GM12864 (cell line): ENCODE results near the gene HSPA4.
"Not testable (repeated sequence)": the region's sequence is repeated elsewhere in the genome, so short reads cannot be mapped to it uniquely, and the experiment has no call there.

ENCODE experiments used
- DNase-seq: peaks from one replicate; pipeline ENCODE4 v3.0.0-alpha.2; 2011; ENCODE audit warnings: low read depth
- H3K4me3 ChIP-seq: 2 replicates; pipeline ENCODE4 v1.5.1; 2011; ENCODE audit warnings: mild to moderate bottlenecking, low read depth, low read length, control low read depth
- TF ChIP-seq, protein P1 (sequence below): IDR thresholded peaks from 2 replicates; pipeline ENCODE4 v1.5.1; 2011; ENCODE audit warnings: low read depth, mild to moderate bottlenecking, moderate library complexity, low read length, control low read depth, inconsistent platforms; ENCODE audit errors: missing control alignments

The HSPA4 gene

DNA sequence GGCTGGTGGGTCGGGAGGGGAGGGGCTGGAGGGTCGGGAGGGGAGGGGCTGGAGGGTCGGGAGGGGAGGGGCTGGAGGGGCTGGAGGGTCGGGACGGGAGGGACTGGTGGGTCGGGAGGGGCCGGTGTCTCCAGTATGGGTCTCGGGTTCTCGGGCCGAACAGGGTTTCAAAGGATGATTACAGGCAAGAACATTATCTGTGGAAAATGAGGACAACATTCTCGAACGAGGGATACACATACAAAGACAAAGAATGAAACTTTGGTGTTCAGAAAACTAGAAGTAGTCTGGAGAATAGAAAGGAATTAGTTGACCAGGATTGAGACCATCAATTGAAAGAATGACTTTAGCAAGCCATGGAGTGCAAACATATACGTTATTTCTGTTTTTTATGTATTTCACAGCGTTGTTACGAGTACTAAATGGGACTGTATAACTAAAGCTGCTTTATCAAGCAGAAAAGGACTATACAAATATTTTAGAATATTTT lies 25.1 kb upstream of the HSPA4 start:
- TF ChIP-seq, protein P1, sequence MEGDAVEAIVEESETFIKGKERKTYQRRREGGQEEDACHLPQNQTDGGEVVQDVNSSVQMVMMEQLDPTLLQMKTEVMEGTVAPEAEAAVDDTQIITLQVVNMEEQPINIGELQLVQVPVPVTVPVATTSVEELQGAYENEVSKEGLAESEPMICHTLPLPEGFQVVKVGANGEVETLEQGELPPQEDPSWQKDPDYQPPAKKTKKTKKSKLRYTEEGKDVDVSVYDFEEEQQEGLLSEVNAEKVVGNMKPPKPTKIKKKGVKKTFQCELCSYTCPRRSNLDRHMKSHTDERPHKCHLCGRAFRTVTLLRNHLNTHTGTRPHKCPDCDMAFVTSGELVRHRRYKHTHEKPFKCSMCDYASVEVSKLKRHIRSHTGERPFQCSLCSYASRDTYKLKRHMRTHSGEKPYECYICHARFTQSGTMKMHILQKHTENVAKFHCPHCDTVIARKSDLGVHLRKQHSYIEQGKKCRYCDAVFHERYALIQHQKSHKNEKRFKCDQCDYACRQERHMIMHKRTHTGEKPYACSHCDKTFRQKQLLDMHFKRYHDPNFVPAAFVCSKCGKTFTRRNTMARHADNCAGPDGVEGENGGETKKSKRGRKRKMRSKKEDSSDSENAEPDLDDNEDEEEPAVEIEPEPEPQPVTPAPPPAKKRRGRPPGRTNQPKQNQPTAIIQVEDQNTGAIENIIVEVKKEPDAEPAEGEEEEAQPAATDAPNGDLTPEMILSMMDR, result no peak
- H3K4me3 ChIP-seq, result peak overlapping the region; percentile 89
- DNase-seq, result no peak

DNA sequence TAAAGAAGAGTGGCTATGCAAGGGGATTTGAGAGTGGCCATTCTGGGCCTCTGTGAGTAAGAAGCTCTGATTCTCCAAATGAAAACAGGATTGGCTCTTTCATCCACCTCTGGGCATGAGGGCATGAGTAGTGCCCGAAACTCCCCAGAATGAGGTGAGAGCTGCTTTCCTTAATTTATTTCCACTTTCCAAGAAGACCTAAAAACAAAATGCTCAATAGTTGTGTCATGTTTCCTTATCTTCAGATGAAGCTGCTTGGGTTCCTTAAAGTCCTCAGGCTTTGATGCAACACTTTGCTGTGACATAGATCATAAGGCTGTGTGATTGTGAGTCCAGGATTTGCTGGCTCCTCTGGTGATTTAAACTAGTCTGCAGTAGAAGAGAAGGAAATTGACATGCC lies 22.4 kb upstream of the HSPA4 start:
- TF ChIP-seq, protein P1, result no peak
- DNase-seq, result no peak
- no peak overlapping the region for H3K4me3 ChIP-seq

DNA sequence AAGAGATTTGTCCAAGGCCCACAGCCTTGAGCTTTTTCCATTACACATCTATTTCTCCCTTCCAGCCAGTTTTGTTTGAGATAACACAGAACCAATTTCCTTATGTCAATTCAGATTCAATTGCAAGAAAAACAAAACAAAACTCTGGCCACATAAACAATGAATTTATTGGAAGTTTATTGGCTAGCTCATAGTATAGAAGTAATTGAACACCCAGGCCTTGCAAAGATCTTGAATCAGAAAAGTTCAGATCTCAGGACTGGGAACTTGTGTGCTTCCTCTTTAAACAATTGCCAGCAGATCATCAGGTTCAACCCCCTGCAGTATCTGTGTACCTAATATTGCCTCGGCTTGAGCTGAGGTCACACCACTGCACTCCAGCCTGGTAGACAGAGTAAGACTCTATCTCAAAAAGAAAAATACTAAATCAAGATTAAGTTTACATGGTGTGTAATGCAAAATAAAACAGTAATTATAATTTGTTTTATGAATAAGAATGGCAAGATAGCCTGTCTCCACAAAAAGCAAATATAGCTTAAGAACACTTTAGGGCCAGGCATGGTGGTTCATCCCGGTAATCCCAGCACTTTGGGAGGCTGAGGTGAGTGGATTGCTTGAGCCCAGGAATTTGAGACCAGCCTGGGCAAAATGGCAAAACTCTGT lies 21.3 kb upstream of the HSPA4 start:
- DNase-seq, result no peak
- TF ChIP-seq, protein P1, result no peak
- no peak overlapping the region for H3K4me3 ChIP-seq

DNA sequence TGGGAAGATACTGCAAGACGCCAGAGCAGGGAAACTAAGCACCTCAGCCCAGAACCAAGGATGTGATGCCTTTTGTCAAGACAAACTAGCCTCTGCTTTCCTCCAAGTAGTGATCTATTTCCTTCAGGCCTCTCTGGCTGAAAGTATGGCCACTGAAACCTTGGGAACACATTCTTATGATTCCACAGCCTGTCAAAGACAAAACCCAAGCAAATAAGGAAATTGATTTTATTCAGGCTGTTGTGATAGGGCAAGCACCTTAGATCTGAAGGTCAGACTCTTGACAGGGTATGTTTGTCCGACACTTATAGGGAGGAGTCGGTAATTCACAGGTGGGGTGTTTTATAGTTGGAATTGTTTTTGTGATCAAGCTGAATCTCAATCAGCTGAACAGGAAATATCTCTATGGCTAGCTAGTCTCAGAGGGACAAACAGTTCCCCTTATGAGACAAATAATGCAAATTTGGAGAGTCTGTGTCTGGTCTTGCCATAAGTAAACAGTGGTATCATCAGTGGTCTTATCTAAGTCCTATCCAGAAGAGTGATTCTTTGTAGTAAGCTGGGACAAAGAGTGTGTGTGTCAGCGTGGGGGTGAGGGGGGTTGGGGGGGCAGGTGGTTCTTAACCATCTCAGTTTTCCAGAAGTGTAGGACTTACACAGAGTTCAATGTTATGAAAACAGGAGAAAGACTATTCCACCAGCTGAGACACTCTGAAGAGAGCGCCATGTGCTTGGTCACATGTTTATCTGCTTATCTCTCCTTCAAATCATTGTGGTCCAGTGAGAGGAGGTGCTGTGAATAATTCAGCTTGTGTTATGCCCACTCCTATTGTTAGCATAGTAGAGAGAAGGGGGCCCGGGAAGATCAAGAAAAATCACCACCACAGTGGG lies 18.7 kb upstream of the HSPA4 start:
- H3K4me3 ChIP-seq, result no peak overlapping the region
- DNase-seq, result no peak

DNA sequence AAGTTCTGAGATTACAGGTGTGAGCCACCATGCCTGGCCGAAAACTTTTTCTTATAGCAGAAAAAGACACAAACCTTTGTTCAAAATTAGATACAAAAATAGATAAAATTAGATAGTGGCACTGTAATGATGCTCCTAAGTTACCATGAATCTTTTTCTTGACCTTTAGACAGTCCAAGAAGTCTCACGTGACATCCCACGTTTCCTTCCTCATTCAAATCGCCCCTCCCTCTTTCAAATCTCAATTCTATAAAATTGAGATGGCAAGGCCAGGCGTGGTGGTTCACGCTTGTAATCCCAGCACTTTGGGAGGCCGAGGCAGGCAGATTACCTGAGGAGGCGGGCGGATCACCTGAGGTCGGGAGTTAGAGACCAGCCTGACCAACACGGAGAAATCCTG lies 17.7 kb upstream of the HSPA4 start:
- TF ChIP-seq, protein P1, result no peak
- no peak overlapping the region for H3K4me3 ChIP-seq

More for the DNA sequence above, 18.7 kb upstream of the HSPA4 start:
- TF ChIP-seq, protein P1, result no peak

DNA sequence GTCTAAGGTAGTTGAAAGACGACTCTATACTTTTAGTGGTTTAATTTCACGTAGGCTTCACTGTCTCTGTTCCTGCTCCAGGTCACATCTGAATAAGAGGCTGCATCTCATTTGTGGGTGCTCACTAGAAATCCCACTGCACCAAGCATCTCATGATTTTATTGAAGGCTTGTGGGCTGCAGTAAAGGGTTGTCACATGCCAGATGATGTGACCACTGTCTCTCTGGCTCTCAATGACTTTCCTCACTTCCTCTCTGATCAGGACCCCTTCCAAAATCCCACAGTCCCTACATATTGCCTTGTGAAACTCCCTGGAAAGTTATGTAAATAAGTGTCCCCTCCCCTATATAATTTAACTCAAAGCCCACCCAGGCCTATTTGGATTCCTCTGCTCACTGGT lies 16.6 kb upstream of the HSPA4 start:
- TF ChIP-seq, protein P1, result no peak
- no peak overlapping the region for H3K4me3 ChIP-seq
- DNase-seq, result no peak

More for the DNA sequence above, 17.7 kb upstream of the HSPA4 start:
- no peak for DNase-seq

DNA sequence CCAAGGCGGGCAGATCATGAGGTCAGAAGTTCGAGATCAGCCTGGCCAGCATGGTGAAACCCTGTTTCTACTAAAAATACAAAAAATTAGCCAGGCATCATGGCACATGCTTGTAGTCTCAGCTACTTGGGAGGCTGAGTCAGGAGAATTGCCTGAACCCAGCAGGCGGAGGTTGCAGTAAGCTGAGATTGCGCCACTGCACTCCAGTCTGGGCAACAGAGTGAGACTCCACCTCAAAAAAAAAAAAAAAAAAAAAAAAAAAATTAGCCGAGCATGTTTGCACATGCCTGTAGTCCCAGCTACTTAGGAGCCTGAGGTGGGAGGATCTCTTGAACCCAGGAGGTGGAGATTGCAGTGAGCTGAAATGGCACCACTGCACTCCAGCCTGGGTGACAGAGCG lies 15.1 kb upstream of the HSPA4 start:
- DNase-seq, H3K4me3 ChIP-seq: not testable (repeated sequence)
